GM12891 (cell line): Measurements from ENCODE around the gene HUS1.

Experiments used
- PAX5 ChIP-seq: IDR thresholded peaks from 2 replicates; pipeline ENCODE4 v1.6.1; 2011; ENCODE audit warnings: low read length, moderate library complexity, mild to moderate bottlenecking; ENCODE audit not compliant: insufficient read depth, severe bottlenecking
- POLR2A ChIP-seq: IDR thresholded peaks from 2 replicates; pipeline ENCODE4 v1.6.1; 2011; ENCODE audit warnings: low read depth, low read length, control low read depth
- POLR2AphosphoS5 ChIP-seq: IDR thresholded peaks from 2 replicates; pipeline ENCODE4 v1.6.1; 2011; ENCODE audit warnings: low read depth, low read length, control low read depth
- POU2F2 ChIP-seq: IDR thresholded peaks from 2 replicates; pipeline ENCODE4 v1.6.1; 2011; ENCODE audit warnings: low read depth, mild to moderate bottlenecking, control low read depth, low read length, moderate library complexity
- TAF1 ChIP-seq: IDR thresholded peaks from 2 replicates; pipeline ENCODE4 v1.6.1; 2011; ENCODE audit warnings: low read depth, low read length, control low read depth

DNA sequence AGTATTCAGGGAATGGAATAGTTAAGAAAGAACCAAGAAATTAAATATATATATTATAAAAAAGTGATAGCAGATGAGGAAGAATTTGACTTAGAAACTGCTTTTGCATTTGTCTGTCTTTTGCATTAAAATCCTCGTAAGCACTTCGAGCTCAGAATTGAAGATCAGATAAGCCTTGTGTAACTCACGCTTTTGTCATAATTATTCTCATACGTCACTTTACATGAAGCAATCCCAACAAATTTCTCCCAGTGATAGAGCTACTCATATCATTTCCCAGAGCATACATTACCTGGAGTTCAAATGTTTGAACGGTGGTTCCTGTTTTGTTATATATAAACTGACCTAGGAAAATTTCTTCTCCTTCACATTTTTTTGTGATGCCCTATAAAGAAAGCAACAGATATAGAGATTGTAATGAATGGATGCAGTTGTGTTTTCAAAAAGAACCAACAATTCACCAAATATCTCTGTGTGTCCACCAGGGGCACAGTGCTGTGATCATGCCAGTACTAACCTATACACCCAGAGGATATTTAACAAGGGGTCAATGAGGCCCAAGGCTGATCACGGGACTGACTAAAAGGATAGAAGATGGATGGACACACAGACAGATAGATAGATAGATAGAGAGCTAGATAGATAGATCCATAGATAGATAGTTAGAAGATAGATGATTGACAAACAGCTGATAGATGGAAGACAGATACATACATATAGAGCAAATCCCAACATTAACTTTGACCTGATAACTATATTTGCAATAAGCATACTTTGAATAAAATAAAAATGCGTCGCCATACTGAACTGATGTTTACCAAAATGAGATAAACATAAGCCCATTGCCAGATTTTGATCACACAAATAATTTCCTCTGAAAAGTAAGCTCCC lies 9.3 kb upstream of the HUS1 start:
- TF ChIP-seq TAF1 (no peak), POLR2A (no peak), POLR2AphosphoS5 (no peak), POU2F2 (no peak), PAX5 (no peak)
